Right atrium auricular region (tissue), 2 donors: ENCODE data around the gene TCAF2. TPM values are rescaled to one million over a fixed set of nuclear protein-coding genes. Genes with fewer than 3 reads are reported as not detected.
"Not testable (repeated sequence)": the region's sequence is repeated elsewhere in the genome, so short reads cannot be mapped to it uniquely, and the experiment has no call there.

Source experiments
- DNase-seq: peaks from one replicate; pipeline ENCODE4 v3.0.0-alpha.2; 2019; ENCODE audit warnings: low spot score
- H3K27ac ChIP-seq, 2 donors: fragments of 200-600 bp; sonication (generic); 1 replicate in 1 of 2; 2 replicates in 1 of 2; pipeline ENCODE4 v1.5.1; 2016 to 2019
- H3K27me3 ChIP-seq, 2 donors: fragments of 200-600 bp; sonication (generic); one replicate each; pipeline versions ENCODE4 v1.5.1 to v1.6.0; 2017 to 2019
- H3K36me3 ChIP-seq: fragments of 200-600 bp; sonication (generic); one replicate; pipeline ENCODE4 v1.5.1; 2016
- H3K4me1 ChIP-seq, 2 donors: fragments of 200-600 bp; sonication (generic); one replicate each; pipeline versions ENCODE4 v1.5.1 to v1.6.0; 2017 to 2019
- H3K4me3 ChIP-seq, 2 donors: fragments of 200-600 bp; sonication (generic); 1 replicate in 1 of 2; 2 replicates in 1 of 2; pipeline ENCODE4 v1.5.1; 2017 to 2019; ENCODE audit warnings: mild to moderate bottlenecking in 1 of 2, moderate library complexity in 1 of 2
- H3K9me3 ChIP-seq, 2 donors: fragments of 200-600 bp; sonication (generic); one replicate each; pipeline ENCODE4 v1.5.1; 2019
- CTCF ChIP-seq, 2 donors: fragments of 200-600 bp; sonication (generic); IDR thresholded peaks; one replicate each; pipeline ENCODE4 v1.5.1; 2019; ENCODE audit warnings: antibody characterized with exemption in 2 of 2
- total RNA-seq, 2 donors: library from RNA; depleted of rRNA; stranded (reverse); fragments of >200 nt; gene quantifications; one replicate each; pipeline ENCODE4 v1.1.0, GENCODE V29; 2016

The TCAF2 gene
- total RNA-seq, result 1 to 10 TPM in 1 of 2 donors, under 1 TPM in 1; 0.19 to 1.4 TPM

GRCh38 chr7:143620646-143621045 lies at the start of gene TCAF2:
Gene TCAF2 (plus strand): TSS chr7:143620974.
- not testable (repeated sequence) for H3K27me3 ChIP-seq, H3K36me3 ChIP-seq, H3K9me3 ChIP-seq, H3K27ac ChIP-seq, DNase-seq, H3K4me1 ChIP-seq
- H3K4me3 ChIP-seq, result peak within 1 kb of the TSS in 1 of 2 donors; percentile 40

- not testable (repeated sequence) for H3K4me3 ChIP-seq, H3K27me3 ChIP-seq, H3K9me3 ChIP-seq, H3K36me3 ChIP-seq, H3K27ac ChIP-seq, H3K4me1 ChIP-seq, DNase-seq
Observed at GRCh38 chr7:143571501-143571900, 49.3 kb upstream of the TCAF2 start, which contains the start of gene CTAGE15. Gene CTAGE15 (plus strand): TSS chr7:143571801. CDS start chr7:143571818, 17 bp downstream.

GRCh38 chr7:143588183-143588582 lies 32.6 kb upstream of the TCAF2 start:
- not testable (repeated sequence) for DNase-seq, H3K4me3 ChIP-seq, H3K27me3 ChIP-seq, H3K9me3 ChIP-seq, H3K36me3 ChIP-seq, H3K4me1 ChIP-seq, H3K27ac ChIP-seq

GRCh38 chr7:143589897-143590296 lies 30.9 kb upstream of the TCAF2 start:
- H3K27ac ChIP-seq, H3K9me3 ChIP-seq, DNase-seq, H3K36me3 ChIP-seq, H3K27me3 ChIP-seq, H3K4me1 ChIP-seq, H3K4me3 ChIP-seq: not testable (repeated sequence)

GRCh38 chr7:143598086-143598485 lies 22.7 kb upstream of the TCAF2 start:
- H3K27ac ChIP-seq, H3K27me3 ChIP-seq, H3K4me3 ChIP-seq, H3K36me3 ChIP-seq, H3K9me3 ChIP-seq, H3K4me1 ChIP-seq: not testable (repeated sequence)
- DNase-seq, result peak; percentile 23

- not testable (repeated sequence) for H3K27me3 ChIP-seq
Observed at GRCh38 chr7:143603549-143603948, 17.2 kb upstream of the TCAF2 start.

GRCh38 chr7:143606088-143606487 lies 14.7 kb upstream of the TCAF2 start:
- H3K27ac ChIP-seq, DNase-seq, H3K9me3 ChIP-seq, H3K27me3 ChIP-seq, H3K36me3 ChIP-seq, H3K4me3 ChIP-seq, H3K4me1 ChIP-seq: not testable (repeated sequence)

More at GRCh38 chr7:143603549-143603948, 17.2 kb upstream of the TCAF2 start:
- not testable (repeated sequence) for H3K36me3 ChIP-seq, H3K9me3 ChIP-seq, DNase-seq, H3K4me1 ChIP-seq, H3K27ac ChIP-seq, H3K4me3 ChIP-seq

GRCh38 chr7:143615545-143615944 lies 5.2 kb upstream of the TCAF2 start:
- not testable (repeated sequence) for DNase-seq, H3K27ac ChIP-seq, H3K4me3 ChIP-seq, H3K36me3 ChIP-seq, H3K9me3 ChIP-seq, H3K27me3 ChIP-seq, H3K4me1 ChIP-seq

GRCh38 chr7:143617204-143617603 lies 3.6 kb upstream of the TCAF2 start:
- not testable (repeated sequence) for H3K27ac ChIP-seq, H3K27me3 ChIP-seq, DNase-seq, H3K4me3 ChIP-seq, H3K4me1 ChIP-seq, H3K36me3 ChIP-seq, H3K9me3 ChIP-seq

- not testable (repeated sequence) for H3K27ac ChIP-seq, H3K4me1 ChIP-seq, H3K9me3 ChIP-seq, H3K27me3 ChIP-seq, H3K36me3 ChIP-seq, H3K4me3 ChIP-seq, DNase-seq
- peak in 1 of 2 donors; percentile 47 for TF ChIP-seq CTCF (IDR thresholded peaks at IDR 0.05)
Observed at GRCh38 chr7:143620058-143620457, 716 bp upstream of the TCAF2 start.

GRCh38 chr7:143621175-143621574 lies 401 bp downstream of the TCAF2 start:
- DNase-seq, H3K27me3 ChIP-seq, H3K4me3 ChIP-seq, H3K27ac ChIP-seq, H3K4me1 ChIP-seq, H3K9me3 ChIP-seq, H3K36me3 ChIP-seq: not testable (repeated sequence)

- not testable (repeated sequence) for H3K9me3 ChIP-seq, DNase-seq, H3K27me3 ChIP-seq, H3K27ac ChIP-seq, H3K4me1 ChIP-seq, H3K4me3 ChIP-seq, H3K36me3 ChIP-seq
Observed at GRCh38 chr7:143622130-143622529, 1.4 kb downstream of the TCAF2 start.

GRCh38 chr7:143630653-143631052 lies 9.9 kb downstream of the TCAF2 start:
- not testable (repeated sequence) for DNase-seq, H3K4me1 ChIP-seq, H3K9me3 ChIP-seq, H3K4me3 ChIP-seq, H3K27ac ChIP-seq, H3K36me3 ChIP-seq, H3K27me3 ChIP-seq

GRCh38 chr7:143632506-143632905 lies 11.7 kb downstream of the TCAF2 start:
- not testable (repeated sequence) for H3K36me3 ChIP-seq, H3K9me3 ChIP-seq, H3K4me3 ChIP-seq

GRCh38 chr7:143633013-143633618 lies 12.3 kb downstream of the TCAF2 start:
- not testable (repeated sequence) for H3K4me1 ChIP-seq, DNase-seq, H3K27ac ChIP-seq, H3K9me3 ChIP-seq, H3K36me3 ChIP-seq, H3K4me3 ChIP-seq, H3K27me3 ChIP-seq

More at GRCh38 chr7:143632506-143632905, 11.7 kb downstream of the TCAF2 start:
- H3K27ac ChIP-seq, DNase-seq, H3K4me1 ChIP-seq, H3K27me3 ChIP-seq: not testable (repeated sequence)
